Measurements from ENCODE around the gene FHOD3. TPM values are rescaled to one million over a fixed set of nuclear protein-coding genes. Genes with fewer than 3 reads are reported as not detected.

Gene FHOD3
- total RNA-seq, 6 experiments from 2014 or later, result 0.44 to 1.2 (median 0.62) TPM

- DNase-seq (no peak), ATAC-seq (no peak)
- 79% methylated on average over 3 of the region's 3 CpGs for WGBS (ENCODE audit: insufficient coverage, low coverage, low lambda C conversion rate, missing lambda C conversion rate)
- intact Hi-C loops (cut with DNase I), result no loop called here
- TF ChIP-seq, protein P1, sequence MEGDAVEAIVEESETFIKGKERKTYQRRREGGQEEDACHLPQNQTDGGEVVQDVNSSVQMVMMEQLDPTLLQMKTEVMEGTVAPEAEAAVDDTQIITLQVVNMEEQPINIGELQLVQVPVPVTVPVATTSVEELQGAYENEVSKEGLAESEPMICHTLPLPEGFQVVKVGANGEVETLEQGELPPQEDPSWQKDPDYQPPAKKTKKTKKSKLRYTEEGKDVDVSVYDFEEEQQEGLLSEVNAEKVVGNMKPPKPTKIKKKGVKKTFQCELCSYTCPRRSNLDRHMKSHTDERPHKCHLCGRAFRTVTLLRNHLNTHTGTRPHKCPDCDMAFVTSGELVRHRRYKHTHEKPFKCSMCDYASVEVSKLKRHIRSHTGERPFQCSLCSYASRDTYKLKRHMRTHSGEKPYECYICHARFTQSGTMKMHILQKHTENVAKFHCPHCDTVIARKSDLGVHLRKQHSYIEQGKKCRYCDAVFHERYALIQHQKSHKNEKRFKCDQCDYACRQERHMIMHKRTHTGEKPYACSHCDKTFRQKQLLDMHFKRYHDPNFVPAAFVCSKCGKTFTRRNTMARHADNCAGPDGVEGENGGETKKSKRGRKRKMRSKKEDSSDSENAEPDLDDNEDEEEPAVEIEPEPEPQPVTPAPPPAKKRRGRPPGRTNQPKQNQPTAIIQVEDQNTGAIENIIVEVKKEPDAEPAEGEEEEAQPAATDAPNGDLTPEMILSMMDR (IDR thresholded peaks at IDR 0.05), result no peak
- no peak for TF ChIP-seq POLR2A (IDR thresholded peaks at IDR 0.05)
- Histone ChIP-seq H3K27ac (no peak overlapping the region), H3K4me1 (no peaks in the 10 kb centered on the region), H3K9me3 (no peaks in the 10 kb centered on the region), H3K27me3 (no peaks in the 10 kb centered on the region), H3K4me3 (no peak overlapping the region), H3K36me3 (no peaks in the 10 kb centered on the region)
Measured at GRCh38 chr18:36613810-36614209, 316.3 kb downstream of the FHOD3 start.

GRCh38 chr18:36620788-36621187, 323.3 kb downstream of the FHOD3 start:
- ATAC-seq (no peak), DNase-seq (no peak)
- no peaks in the 10 kb centered on the region for H3K36me3 ChIP-seq
- H3K4me1 ChIP-seq, result no peaks in the 10 kb centered on the region
- 35% methylated on average over 2 of the region's 2 CpGs for WGBS (ENCODE audit: insufficient coverage, low coverage, low lambda C conversion rate, missing lambda C conversion rate)
- TF ChIP-seq, protein P1 (IDR thresholded peaks at IDR 0.05), result no peak
- TF ChIP-seq POLR2A (IDR thresholded peaks at IDR 0.05), result no peak
- H3K27ac ChIP-seq, result no peak overlapping the region
- intact Hi-C loops (cut with DNase I), result no loop called here
- no peak overlapping the region for H3K4me3 ChIP-seq
- no peaks in the 10 kb centered on the region for H3K27me3 ChIP-seq
- H3K9me3 ChIP-seq, result no peaks in the 10 kb centered on the region

DNA sequence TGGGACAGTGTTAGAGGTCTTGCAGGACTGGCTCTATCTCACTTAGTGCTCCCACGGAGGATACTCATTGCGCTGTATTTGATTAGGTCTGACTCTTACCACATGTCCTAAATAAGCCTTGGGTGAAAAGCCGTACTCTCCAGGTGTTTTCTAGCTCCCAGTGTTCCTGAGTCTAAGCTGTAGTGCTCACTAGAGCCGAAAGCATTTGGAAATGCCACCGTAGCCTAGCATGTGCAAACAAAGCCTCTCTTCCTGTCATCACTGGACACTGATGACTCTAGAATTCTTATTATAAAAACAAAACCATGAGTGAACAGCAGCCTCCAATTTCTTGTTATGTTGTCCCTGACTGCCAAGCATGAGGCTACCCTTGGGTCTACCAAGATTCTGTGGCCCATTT, 325.1 kb downstream of the FHOD3 start:
- Histone ChIP-seq H3K27me3 (no peaks in the 10 kb centered on the region), H3K4me1 (no peaks in the 10 kb centered on the region), H3K36me3 (no peaks in the 10 kb centered on the region), H3K4me3 (no peak overlapping the region), H3K27ac (no peak overlapping the region), H3K9me3 (no peaks in the 10 kb centered on the region)
- no peak for TF ChIP-seq POLR2A (IDR thresholded peaks at IDR 0.05)
- TF ChIP-seq, protein P1 (IDR thresholded peaks at IDR 0.05), result no peak
- intact Hi-C loops (cut with DNase I), result no loop called here
- 50% methylated on average over 5 of the region's 5 CpGs for WGBS (ENCODE audit: insufficient coverage, low coverage, low lambda C conversion rate, missing lambda C conversion rate)
- ATAC-seq, result no peak
- DNase-seq, result no peak

DNA sequence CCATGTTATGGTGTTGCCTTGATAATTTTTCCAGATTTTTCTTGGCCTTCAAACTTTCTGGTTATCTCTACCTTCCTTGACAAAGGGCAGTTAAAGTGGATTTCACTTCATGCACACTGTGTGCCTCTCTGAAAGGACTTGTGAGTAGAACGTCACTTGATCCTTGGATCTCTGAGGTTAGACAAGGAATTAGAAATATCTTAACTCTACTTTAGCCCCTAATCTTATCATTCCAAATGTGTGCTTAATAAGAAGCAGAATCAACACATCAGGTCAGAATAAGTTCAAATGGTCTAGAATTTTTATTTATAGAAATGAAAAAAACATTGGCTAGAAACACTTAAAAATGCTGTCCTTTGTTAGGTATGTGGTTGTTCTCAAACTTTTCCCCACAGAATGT, 325.6 kb downstream of the FHOD3 start:
- DNase-seq, result no peak
- no peaks in the 10 kb centered on the region for H3K9me3 ChIP-seq
- intact Hi-C loops (cut with DNase I), result no loop called here
- no peak for ATAC-seq
- H3K4me1 ChIP-seq, result no peaks in the 10 kb centered on the region
- H3K4me3 ChIP-seq, result no peak overlapping the region
- no peaks in the 10 kb centered on the region for H3K36me3 ChIP-seq
- 78% methylated on average over 1 of the region's 1 CpG for WGBS (ENCODE audit: insufficient coverage, low coverage, low lambda C conversion rate, missing lambda C conversion rate)
- no peak overlapping the region for H3K27ac ChIP-seq
- no peaks in the 10 kb centered on the region for H3K27me3 ChIP-seq
- TF ChIP-seq POLR2A (IDR thresholded peaks at IDR 0.05), result no peak
- TF ChIP-seq, protein P1 (IDR thresholded peaks at IDR 0.05), result no peak

- H3K4me1 ChIP-seq, result no peaks in the 10 kb centered on the region
- intact Hi-C loops (cut with DNase I), result no loop called here
- ATAC-seq (no peak), DNase-seq (no peak)
- H3K4me3 ChIP-seq, result no peak overlapping the region
- TF ChIP-seq POLR2A (IDR thresholded peaks at IDR 0.05), result no peak
- TF ChIP-seq, protein P1 (IDR thresholded peaks at IDR 0.05), result no peak
- no peaks in the 10 kb centered on the region for H3K36me3 ChIP-seq
- no peak overlapping the region for H3K27ac ChIP-seq
- 55% methylated on average over 4 of the region's 4 CpGs for WGBS (ENCODE audit: insufficient coverage, low coverage, low lambda C conversion rate, missing lambda C conversion rate)
- H3K27me3 ChIP-seq, result no peaks in the 10 kb centered on the region
- no peaks in the 10 kb centered on the region for H3K9me3 ChIP-seq
Measured at GRCh38 chr18:36623681-36624190, 326.2 kb downstream of the FHOD3 start.
